GM19351 (cell line): ENCODE results near the gene ABL1.
"Not testable (repeated sequence)": the region's sequence is repeated elsewhere in the genome, so short reads cannot be mapped to it uniquely, and the experiment has no call there.

Experiments used
- ATAC-seq: cut with Tn5 transposase; IDR thresholded peaks from one replicate; pipeline ENCODE4 v1.9.1; 2021; ENCODE audit warnings: mild to moderate bottlenecking, moderate library complexity; ENCODE audit not compliant: unreplicated experiment

ABL1 gene

DNA sequence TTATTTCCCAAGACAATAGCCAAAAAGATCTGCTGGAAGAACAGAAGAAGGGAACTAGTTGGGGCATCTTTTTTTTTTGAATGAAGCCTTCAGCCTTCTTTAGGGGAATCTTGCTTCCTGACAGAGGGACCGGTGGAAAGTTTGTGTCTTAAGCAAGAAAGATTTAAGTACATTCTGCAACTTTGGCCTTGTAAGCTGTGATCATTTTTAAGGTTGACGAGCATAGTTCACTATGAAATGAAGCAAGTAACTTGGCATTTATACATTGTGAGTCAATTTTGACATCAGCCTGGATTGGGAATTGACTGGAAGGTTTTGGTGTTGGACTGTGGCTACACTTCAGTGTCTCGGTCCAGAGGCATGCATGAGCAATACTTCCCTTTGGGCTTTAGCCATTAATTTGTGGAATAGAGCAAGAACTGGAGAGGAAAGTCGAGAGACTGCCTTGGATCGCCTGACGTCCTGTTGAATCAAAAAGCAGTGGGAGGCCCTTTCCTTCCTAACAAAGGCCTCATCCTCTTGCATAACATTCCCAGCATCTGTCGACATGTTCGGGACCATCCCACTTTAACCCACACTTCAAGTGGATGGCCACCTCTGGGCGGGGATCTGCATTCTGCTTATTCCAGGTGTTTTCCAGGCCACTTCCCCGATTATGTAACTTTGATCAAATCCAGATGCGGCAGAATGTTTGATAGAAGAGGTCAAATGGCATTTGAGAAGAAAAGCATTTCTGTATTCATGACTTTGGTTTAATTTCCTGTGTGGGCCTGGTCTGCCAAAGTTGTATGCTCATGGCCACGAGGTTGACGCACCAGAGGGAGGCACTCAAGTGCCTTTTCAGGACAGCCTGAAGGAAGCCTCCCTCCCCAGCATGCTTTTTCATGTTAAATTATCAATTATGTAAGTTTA, 12.5 kb downstream of the ABL1 start:
- no peak for ATAC-seq

DNA sequence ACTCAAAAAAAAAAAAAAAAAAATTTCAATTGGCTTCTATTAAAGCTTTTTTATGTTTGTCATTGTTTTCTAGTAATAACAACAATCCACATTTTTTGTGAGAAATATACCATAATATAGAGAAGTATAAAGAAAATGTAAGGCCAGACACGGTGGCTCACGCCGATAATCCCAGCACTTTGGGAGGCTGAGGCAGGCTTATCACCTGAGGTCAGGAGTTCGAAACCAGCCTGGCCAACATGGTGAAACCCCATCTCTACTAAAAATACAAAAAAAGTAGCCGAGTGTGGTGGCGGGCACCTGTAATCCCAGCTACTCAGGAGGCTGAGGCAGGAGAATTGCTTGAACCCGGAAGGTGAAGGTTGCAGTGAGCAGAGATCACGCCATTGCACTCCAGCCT, 13.5 kb downstream of the ABL1 start:
- not testable (repeated sequence) for ATAC-seq

DNA sequence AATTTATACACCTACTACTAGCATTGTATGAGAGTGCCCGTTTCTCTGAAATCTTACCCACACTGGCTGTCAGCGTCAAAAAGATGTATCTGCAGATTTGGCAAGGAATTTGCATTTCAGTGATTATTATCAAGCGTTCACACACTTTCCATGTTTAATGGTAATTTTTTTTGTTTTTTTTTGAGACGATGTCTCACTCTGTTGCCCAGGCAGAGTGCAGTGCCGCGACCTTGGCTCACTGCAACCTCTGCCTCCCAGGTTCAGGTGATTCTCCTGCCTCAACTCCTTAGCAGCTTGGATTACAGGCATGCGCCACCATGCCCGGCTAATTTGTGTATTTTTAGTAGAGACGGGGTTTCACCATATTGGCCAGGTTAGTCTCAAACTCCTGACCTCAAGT, 14.3 kb downstream of the ABL1 start:
- ATAC-seq: no peak

DNA sequence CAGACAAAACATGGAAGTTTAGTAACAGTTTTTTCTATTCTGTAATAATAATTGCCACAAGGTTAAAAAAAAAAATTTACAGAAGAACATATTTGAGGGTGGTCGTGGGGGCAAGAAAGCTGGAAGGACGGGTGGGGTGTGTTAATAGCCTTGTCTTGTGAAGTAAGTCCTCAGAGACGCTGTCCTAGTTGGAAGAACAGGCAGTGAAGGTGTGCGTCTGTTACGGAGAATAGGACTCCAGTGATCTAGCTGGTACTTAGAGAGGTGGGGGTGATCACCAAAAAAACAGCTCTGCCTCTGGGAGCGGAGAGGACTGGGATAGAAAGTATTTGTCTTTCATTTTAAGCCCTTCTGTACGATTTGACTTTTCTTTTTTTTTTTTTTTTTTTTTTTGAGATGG, 17.7 kb downstream of the ABL1 start:
- no peak for ATAC-seq

DNA sequence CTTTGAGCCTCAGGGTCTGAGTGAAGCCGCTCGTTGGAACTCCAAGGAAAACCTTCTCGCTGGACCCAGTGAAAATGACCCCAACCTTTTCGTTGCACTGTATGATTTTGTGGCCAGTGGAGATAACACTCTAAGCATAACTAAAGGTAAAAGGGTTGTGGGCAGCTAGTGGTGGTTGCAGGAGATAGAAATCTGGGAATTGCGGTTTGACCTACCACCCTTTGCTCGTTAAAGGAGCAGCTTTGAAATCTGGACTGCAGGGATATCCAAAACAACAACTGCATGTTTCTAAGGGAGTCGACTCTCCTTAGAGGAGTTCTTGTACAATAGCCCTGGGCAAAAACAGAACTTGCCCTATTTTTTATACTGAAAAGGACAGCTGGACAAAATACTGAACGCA, 19.0 kb downstream of the ABL1 start:
- no peak for ATAC-seq

DNA sequence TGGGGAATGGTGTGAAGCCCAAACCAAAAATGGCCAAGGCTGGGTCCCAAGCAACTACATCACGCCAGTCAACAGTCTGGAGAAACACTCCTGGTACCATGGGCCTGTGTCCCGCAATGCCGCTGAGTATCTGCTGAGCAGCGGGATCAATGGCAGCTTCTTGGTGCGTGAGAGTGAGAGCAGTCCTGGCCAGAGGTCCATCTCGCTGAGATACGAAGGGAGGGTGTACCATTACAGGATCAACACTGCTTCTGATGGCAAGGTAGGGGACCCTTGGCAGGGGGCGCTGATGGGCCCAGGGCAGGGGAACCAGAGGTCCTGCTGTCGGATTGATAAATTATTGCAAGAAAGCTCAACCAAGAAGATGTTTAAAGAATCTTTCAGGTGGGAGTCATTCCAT, 19.8 kb downstream of the ABL1 start:
- ATAC-seq: no peak

DNA sequence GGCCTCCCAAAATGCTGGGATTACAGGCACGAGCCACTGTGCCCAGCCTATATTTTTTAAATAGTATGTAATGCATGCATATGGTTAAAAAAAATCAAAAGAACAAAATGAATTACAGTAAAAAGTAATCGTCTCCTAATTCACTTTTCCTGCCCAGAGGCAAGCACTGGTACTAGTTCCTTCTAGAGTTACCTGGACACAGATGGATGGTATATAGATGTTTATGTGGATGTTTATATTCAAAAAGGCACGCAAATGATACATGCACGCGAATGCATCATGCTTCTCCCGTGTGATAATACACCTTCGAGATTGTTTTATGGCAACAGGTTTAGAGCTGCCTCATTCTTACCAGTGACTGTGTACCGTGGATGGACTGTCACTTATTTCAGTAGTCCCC, 21.4 kb downstream of the ABL1 start:
- no peak for ATAC-seq

DNA sequence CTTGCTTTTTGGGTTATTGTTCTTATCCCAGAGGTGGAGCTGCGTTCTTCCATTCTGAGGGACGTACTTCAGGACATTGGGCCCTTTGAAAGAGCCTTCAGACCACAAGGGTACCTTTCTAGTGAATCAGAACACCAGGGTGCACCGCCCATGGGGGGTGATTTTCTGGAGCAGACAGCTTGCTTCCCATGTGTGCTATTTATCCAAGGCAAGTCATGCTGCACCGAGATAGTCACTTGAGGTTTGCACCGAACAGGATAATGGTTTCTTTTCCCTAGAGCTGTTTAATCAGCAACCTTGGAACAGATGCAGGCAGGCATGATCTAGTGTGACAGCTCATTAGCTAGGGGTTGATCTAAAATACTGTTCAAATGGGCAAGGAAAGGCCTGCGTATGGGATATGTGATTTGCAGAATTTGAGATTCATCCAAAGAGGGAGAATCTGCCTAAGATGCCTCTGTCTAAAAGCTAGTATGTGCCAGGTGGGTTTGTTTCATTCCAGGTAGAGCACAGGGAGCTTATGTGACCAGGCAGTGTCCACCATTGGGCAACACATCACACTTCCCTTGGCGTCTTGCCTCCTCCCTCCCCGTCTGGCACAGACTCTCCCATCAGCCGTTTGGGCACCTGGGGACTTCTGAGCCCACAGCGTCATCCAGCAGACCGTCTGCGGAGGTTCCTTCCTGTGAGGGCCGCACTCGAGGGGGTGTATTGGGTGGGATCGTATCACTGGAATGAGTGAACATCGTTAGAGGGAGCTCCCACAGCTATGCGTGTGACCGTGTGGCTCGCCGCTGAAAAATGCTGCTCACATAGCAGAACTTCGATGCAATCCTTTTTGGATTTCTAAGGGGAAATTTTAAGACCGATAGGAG, 23.0 kb downstream of the ABL1 start:
- ATAC-seq: no peak

DNA sequence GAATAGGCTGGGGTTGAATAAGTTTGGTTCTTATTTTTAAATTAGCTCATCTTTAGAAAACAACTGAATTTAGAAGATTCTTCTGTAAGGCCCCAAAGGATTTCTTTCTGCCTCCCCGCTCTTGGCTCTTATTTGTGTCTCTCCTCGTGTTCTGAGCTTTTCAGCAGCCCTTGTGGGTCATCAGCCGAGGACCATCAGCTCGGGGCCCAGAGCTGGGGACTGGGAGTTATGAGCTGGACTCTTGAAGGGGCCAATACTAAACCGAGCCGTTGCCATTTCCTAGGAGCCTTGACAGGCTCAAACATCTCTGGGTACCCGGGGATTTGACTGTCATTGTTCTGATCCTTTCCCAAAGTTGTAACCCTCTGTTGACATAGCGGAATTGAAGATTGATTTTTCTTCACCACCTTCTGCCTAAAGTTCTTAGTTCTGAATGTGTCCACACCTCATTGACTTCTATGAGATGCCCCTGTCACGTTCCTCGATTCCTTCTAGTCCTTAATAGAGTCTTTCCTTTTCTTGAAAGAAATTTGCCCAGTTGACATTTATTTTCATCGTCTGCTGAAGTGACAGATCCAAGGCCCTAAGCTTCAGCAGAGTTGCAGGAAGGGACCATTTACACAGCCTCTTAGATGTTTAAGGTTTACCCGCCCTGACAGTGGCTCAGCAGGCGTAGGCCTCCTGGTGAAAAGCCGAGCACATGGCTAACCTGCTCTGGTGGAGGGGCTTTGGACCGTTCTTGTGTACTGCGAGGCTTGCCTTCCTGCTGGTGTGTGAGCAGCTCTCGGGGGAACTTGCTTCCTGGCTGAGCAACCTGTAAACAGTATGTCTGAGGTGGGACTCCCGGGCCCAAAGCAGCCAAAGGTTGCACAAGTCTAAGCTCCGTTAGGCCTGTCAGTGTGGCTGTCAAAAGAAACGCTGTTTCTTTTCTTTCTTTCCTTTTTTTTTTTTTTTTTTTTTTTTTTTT, 24.0 kb downstream of the ABL1 start:
- no peak for ATAC-seq

DNA sequence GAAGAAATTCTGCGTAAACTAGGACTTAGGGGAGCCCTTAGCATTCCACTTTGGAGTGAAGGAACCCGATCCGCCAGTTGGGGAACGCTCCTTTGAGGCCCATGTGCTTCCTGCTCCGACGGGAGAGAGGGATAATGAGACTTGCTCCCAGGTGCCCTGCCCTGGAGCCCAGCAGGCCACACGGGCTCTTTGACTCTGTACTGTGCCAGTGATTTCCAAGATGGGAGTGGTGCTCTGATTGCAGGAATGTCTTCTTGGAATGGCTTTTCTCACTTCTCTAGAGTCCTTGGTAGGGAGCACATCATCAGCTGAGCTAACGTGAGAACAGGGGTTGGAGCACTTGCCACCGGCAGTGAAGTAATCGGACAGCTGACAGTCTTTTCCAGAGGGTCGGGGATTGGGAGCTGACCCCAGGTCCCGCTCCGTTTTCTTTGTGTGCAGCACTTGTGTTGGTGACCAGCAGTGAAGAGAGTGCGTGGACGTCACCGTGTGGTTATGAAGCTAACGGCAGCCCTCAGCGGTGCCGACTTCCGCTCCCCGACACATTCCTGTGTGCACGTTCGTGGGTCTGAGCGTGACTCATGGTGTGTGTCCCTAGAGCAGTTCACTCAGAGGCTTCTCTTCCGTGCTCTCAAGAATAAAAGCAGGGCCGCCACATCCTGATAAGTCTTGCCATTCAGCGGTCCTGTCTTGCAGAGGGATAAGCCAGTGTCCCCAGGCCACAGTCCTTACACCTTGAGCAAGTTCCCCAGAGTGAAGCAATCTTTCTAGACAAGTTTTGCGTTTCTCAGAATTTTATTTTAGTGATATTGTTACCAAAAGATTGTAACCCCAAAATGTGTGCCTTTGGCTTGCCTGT, 25.6 kb downstream of the ABL1 start:
- ATAC-seq: no peak

DNA sequence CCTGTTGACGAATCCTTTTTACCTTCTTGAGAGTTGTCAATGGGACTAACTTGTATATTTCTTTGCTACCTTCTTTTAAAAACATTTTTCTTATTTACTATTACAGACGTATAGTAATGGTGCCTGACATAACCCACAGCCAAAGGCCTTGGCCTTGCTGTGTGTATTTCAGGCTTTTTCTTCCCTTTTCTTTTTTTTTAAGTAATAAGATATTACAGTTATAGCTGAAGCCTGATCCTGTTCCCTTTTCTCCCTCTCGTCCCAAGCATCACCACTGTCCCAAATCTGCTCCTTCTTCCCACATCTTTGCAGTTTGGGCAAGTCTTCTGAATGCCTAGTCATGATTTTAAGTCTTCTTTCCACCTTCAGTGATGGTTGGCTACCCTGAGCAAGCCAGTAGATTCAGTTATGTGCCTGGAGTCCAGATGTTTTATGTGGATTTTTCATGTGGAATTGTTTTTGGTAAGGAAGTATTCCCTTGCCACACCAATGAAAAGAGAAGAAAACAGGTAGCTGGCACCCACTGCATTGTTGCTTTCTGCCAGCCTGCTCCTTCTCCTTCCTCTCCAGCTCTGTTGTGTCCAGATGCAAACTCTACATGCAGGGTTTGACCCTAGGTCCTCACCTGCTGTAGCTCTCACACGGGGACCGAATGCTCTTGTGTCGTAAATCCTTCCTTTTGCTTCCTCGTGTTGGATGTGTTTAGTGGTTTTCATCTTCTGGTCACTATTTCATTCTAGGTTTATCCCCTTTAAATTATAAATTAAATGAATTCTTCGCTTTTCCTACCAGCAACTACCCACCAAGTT, 26.5 kb downstream of the ABL1 start:
- ATAC-seq: no peak

DNA sequence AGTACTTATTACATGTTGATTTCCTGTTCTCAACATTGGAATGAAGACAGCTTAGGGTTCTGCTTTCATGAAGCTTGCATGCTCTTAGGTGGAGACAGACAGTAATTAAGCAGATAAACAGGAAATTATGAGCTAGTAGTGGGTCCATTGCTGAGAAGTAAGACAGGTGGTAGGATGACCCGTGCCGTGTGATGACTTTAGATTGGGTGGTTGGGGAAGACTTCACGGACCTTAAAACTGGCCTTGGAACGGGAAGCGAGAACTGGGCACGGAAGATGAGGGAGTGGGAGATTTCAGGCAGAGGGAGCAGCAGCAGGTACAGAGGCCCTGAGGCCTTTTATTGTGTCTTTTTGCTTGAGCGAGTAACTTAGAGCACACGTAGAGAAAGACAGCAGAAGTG, 27.2 kb downstream of the ABL1 start:
- no peak for ATAC-seq

DNA sequence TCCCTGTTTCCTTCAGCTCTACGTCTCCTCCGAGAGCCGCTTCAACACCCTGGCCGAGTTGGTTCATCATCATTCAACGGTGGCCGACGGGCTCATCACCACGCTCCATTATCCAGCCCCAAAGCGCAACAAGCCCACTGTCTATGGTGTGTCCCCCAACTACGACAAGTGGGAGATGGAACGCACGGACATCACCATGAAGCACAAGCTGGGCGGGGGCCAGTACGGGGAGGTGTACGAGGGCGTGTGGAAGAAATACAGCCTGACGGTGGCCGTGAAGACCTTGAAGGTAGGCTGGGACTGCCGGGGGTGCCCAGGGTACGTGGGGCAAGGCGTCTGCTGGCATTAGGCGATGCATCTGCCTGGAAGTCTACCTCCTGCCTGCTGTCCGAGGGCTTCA, 27.7 kb downstream of the ABL1 start:
- no peak for ATAC-seq

DNA sequence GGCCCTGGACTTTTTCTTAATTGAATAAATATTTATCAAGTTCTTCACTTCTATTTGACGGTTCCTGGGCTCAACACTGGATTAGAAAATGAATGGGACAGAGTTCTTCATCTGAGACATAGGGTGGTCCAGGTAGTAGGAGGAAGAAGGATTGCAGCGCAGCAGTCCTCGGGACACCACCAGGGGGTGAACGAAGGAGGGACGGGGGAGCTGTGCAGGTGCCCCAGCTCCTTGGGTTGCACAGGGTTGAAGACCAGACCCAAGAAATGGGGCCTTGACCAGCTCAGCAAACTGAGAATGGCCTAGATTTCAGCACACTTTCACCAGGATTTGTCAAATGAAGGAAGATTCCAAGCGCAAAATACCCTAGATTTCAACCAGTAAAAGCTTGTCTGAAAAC, 29.5 kb downstream of the ABL1 start:
- no peak for ATAC-seq

DNA sequence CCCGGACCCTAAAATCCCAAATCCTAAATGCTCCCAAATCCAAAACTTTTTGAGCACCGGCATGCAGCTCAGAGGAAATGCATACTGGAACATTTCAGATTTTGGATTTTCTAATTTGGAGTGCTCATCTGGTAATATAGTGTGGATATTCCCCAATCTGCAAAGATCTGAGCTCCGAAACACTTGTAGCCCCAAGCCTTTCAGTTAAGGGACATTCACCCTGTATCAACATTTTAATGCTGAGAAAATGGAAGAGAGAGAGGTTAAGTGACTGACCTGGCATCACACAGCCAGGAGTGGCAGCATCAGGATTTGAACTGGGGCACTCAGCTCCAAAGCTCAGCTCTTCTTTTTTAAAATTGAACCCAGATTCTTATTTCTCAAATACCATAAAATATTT, 30.9 kb downstream of the ABL1 start:
- ATAC-seq: no peak

DNA sequence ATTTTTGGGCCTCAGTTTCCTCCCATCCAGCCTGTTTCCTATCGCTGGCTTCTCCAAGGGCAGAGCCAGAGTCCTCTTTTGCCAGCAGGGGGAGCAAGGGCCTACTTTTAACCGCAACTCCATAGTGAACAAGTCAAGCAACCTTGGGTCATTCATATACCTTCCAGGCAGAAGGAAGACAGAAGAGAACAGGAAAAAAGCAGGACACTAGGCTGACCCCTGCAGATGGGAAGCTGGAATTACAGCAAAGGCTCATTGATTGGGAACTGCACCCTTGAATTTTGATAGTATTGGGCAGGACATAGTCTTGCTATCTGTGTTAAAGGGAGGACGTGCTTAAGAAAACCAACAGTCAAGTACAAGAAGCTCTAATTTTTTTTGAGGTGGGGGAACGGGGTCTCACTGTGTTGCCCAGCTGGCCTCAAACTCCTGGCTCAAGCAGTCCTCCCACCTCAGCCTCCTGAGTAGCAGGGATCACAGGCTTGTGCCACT, 31.5 kb downstream of the ABL1 start:
- no peak for ATAC-seq

DNA sequence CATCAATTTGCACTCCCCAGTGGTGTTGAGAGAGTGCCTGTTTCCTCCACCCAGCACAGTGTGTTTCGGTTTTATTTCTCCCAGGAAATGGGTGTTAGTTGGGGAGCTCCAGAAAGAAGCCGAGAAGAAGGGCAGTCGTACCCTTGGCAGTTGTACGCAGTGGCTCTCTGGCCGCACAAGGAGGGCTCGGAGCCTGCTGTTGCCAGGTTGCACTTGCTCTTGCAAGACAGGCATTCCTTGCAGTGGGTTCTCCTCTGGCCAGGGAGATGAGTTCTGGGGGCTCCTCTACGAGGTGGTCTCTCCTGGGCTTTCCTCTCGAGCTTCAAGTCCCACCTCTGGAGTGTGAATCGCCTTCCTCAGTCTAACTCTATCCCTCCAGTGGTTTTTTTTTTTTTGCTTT, 32.5 kb downstream of the ABL1 start:
- ATAC-seq: no peak

DNA sequence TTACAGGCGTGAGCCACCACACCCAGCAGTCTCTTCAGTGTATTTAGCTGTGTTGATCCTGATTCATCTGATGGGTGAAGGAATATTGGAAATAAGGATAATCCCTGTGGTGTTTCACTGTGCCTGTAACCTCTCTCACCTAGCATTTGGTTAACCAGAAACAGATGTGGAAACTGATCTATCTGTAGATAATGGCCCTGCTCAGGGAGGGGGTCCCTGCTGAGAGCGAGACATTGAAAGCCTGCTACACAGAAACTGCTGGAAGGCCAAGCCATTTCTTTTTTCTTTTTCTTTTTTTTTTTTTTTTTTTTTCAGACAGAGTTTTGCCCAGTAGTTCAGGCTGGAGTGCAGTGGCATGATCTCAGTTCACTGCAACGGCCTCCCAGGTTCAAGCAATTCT, 33.2 kb downstream of the ABL1 start:
- no peak for ATAC-seq

DNA sequence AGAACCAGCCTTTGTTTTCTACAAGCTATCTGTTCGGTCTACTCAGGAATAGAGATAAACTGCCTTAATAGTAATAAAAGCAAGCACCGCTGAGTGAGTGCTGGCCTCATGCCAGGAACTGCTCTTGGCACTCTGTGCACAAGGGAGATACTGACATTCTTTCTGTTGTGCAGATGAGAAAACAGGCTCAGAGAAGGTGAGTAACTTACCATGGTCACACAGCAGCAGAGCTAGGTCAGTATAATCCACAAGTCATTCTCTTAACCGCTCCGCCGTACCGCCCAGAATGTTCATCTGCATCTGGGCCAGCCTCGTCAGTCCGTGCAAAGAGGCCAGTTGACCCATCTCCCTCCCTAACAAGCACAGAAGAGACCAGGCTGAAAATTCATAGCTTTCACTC, 34.2 kb downstream of the ABL1 start:
- no peak for ATAC-seq
